Measurements from ENCODE around the gene EXOC2. TPM values are rescaled to one million over a fixed set of nuclear protein-coding genes. Genes with fewer than 3 reads are reported as not detected.

The EXOC2 gene
- total RNA-seq, 2 experiments from 2014 or later, result 22.5 to 24.8 TPM

DNA sequence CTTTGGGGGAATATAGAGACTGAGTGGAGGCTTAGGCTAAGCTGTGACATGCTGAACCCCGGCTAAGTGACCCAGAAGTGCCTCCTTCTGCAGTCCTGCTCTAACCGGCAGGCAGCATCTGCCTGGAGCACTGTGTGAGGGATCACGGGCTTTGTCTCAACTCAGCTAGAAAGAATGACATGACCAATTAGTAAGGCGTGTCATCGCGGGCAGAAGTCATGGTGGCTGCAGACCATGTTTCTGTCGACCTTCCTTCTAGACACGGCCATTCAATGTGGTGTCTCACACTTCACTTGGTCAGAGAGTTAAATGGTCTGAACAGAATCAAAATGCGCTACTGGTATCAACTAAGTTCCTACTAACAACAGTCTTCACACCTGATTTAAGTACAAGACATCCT, 71.0 kb downstream of the EXOC2 start:
- Histone ChIP-seq H3K9me2 (ENCODE audit: insufficient read depth, low read length) (no peaks in the 10 kb centered on the region), H4K20me1 (ENCODE audit: insufficient read depth, low read length) (no peaks in the 10 kb centered on the region), H3K27ac (ENCODE audit: low read depth, low read length, poor library complexity, severe bottlenecking) (no peak overlapping the region), H3K4me2 (ENCODE audit: low read length) (no peak overlapping the region), H3K9me3 (ENCODE audit: low read length) (no peaks in the 10 kb centered on the region), H3K4me3 (ENCODE audit: low read depth, low read length, poor library complexity, severe bottlenecking) (no peak overlapping the region), H3K4me1 (ENCODE audit: insufficient read depth, low read length, poor library complexity, severe bottlenecking) (no peaks in the 10 kb centered on the region), H3K79me2 (ENCODE audit: insufficient read depth, low read depth, low read length) (no peaks in the 10 kb centered on the region), H3K36me3 (ENCODE audit: insufficient read depth, low read length) (no peaks in the 10 kb centered on the region), H2AFZ (ENCODE audit: low read length) (no peak overlapping the region)
- intact Hi-C loops (cut with micrococcal nuclease; ENCODE audit: unreplicated experiment), result no loop called here
- no peak for DNase-seq (ENCODE audit: low spot score)
- ChIA-PET CTCF (ENCODE audit: unreplicated experiment) (no interaction called here), POLR2A (no interaction called here)
- TF ChIP-seq EZH2phosphoT487 (IDR thresholded peaks at IDR 0.05; ENCODE audit: borderline replicate concordance, low read depth, low read length) (no peak), CTCF (conservative IDR thresholded peaks at IDR 0.05; ENCODE audit: low read length) (no peak)
- BruUV-seq (replicated peaks), result no TSS peak

GRCh38 chr6:620950-621349, 72.0 kb downstream of the EXOC2 start:
- H3K9me3 ChIP-seq (ENCODE audit: low read length), result no peaks in the 10 kb centered on the region
- no peak overlapping the region for H3K4me2 ChIP-seq (ENCODE audit: low read length)
- H3K4me3 ChIP-seq (ENCODE audit: low read depth, low read length, poor library complexity, severe bottlenecking), result no peak overlapping the region
- intact Hi-C loops (cut with micrococcal nuclease; ENCODE audit: unreplicated experiment), result no loop called here
- no peaks in the 10 kb centered on the region for H3K79me2 ChIP-seq (ENCODE audit: insufficient read depth, low read depth, low read length)
- no peak overlapping the region for H3K27ac ChIP-seq (ENCODE audit: low read depth, low read length, poor library complexity, severe bottlenecking)
- H3K4me1 ChIP-seq (ENCODE audit: insufficient read depth, low read length, poor library complexity, severe bottlenecking), result no peaks in the 10 kb centered on the region
- no peak for TF ChIP-seq EZH2phosphoT487 (IDR thresholded peaks at IDR 0.05; ENCODE audit: borderline replicate concordance, low read depth, low read length)
- no peak for TF ChIP-seq CTCF (conservative IDR thresholded peaks at IDR 0.05; ENCODE audit: low read length)
- H3K36me3 ChIP-seq (ENCODE audit: insufficient read depth, low read length), result peaks cover 1% of the 10 kb centered on the region
- ChIA-PET POLR2A (interaction anchor here (1.6 kb wide), 1 partner anchor 9 kb away, joined by 3 read pairs; no protein-coding TSS in a partner anchor), CTCF (ENCODE audit: unreplicated experiment) (no interaction called here)
- no peak for DNase-seq (ENCODE audit: low spot score)
- BruUV-seq (replicated peaks), result no TSS peak
- H4K20me1 ChIP-seq (ENCODE audit: insufficient read depth, low read length), result no peaks in the 10 kb centered on the region
- H3K9me2 ChIP-seq (ENCODE audit: insufficient read depth, low read length), result no peaks in the 10 kb centered on the region
- H2AFZ ChIP-seq (ENCODE audit: low read length), result no peak overlapping the region

DNA sequence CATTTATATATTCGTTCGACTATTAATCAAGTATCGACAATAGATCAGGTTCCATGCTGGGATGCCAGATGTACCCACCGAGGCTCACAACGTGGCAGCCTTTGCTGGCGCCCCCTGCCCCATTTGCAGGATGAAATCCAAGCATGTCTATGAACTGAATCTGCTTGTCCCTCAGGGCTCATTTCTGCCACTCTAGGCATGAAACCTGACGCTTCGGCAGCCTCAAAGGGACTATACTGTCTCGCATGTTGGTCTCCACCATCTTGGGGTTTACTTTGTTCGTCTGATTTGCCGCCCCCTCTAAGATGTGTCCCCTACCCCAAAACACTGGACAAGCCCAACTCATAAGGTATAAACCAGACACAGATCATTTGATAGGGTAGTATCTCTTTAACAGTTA, 72.8 kb downstream of the EXOC2 start:
- no TSS peak for BruUV-seq (replicated peaks)
- POLR2A ChIA-PET, result interaction anchor here (1.6 kb wide), 1 partner anchor 10 kb away, joined by 3 read pairs; no protein-coding TSS in a partner anchor
- DNase-seq (ENCODE audit: low spot score), result no peak
- TF ChIP-seq CTCF (conservative IDR thresholded peaks at IDR 0.05; ENCODE audit: low read length) (no peak), EZH2phosphoT487 (IDR thresholded peaks at IDR 0.05; ENCODE audit: borderline replicate concordance, low read depth, low read length) (no peak)
- no peaks in the 10 kb centered on the region for H3K9me2 ChIP-seq (ENCODE audit: insufficient read depth, low read length)
- peaks cover 7% of the 10 kb centered on the region for H3K36me3 ChIP-seq (ENCODE audit: insufficient read depth, low read length)
- H3K9me3 ChIP-seq (ENCODE audit: low read length), result no peaks in the 10 kb centered on the region
- no peak overlapping the region for H3K4me3 ChIP-seq (ENCODE audit: low read depth, low read length, poor library complexity, severe bottlenecking)
- H3K27ac ChIP-seq (ENCODE audit: low read depth, low read length, poor library complexity, severe bottlenecking), result no peak overlapping the region
- no peak overlapping the region for H3K4me2 ChIP-seq (ENCODE audit: low read length)
- intact Hi-C loops (cut with micrococcal nuclease; ENCODE audit: unreplicated experiment), result no loop called here
- H4K20me1 ChIP-seq (ENCODE audit: insufficient read depth, low read length), result no peaks in the 10 kb centered on the region
- H3K79me2 ChIP-seq (ENCODE audit: insufficient read depth, low read depth, low read length), result no peaks in the 10 kb centered on the region
- H3K4me1 ChIP-seq (ENCODE audit: insufficient read depth, low read length, poor library complexity, severe bottlenecking), result no peaks in the 10 kb centered on the region
- H2AFZ ChIP-seq (ENCODE audit: low read length), result no peak overlapping the region
- CTCF ChIA-PET (ENCODE audit: unreplicated experiment), result no interaction called here

All from OCI-LY7 (cell line).